ENCODE data around the gene NCOA1. TPM values are rescaled to one million over a fixed set of nuclear protein-coding genes. Genes with fewer than 3 reads are reported as not detected.

Gene NCOA1
- polyA plus RNA-seq, 1 of the 3 experiments (the other 2 are of a cell fraction), result 10.7 TPM

DNA sequence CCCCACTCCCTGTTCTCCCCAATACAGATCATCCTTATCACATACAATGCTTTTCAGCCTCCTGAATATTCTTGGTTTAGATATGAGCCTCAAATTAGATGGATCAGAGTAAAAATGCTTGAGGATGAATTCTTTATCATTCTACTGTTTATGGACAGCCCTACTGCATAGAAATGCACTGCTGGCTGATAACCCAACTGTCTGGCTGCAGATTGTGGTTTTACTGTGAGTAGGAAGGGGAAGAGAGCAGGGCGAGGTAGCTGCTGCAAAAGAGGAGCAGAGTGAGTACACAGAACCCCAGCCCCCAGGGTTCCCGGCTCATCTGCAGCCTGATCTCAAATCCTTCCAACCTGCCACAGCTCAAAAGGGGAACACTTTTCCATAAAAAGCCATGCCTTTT is 29.4 kb upstream of the NCOA1 start:
- Histone ChIP-seq H3K9me2 (no peaks in the 10 kb centered on the region), H3K4me1 (ENCODE audit: control insufficient read depth in 1 of 2, insufficient read depth in 2 of 2, low read depth in 1 of 2, low read length in 1 of 2) (peaks cover 0 to 2% of the 10 kb centered on the region in 2 experiments; a peak in 1 of 4 replicates), H3K9ac (no peak overlapping the region), H4K20me1 (ENCODE audit: insufficient read depth) (no peaks in the 10 kb centered on the region), H2AFZ (ENCODE audit: low read depth) (no peak overlapping the region), H3F3A (replicated peaks; ENCODE audit: insufficient read depth) (no peaks in the 10 kb centered on the region), H3K27me3 (ENCODE audit: insufficient read depth) (no peaks in the 10 kb centered on the region), H3K27ac (ENCODE audit: low read depth in 2 of 2, low read length in 1 of 2) (no peak overlapping the region), H3K36me3 (replicated peaks in 1 of 2; ENCODE audit: control insufficient read depth in 1 of 2, insufficient read depth in 2 of 2, low read length in 1 of 2) (no peaks in the 10 kb centered on the region), H3K9me3 (no peaks in the 10 kb centered on the region), H3K79me2 (ENCODE audit: insufficient read depth) (no peaks in the 10 kb centered on the region), H3K4me3 (ENCODE audit: low read depth in 2 of 2, low read length in 1 of 2) (no peak overlapping the region), H3K4me2 (no peak overlapping the region)
- TF ChIP-seq, protein P1, sequence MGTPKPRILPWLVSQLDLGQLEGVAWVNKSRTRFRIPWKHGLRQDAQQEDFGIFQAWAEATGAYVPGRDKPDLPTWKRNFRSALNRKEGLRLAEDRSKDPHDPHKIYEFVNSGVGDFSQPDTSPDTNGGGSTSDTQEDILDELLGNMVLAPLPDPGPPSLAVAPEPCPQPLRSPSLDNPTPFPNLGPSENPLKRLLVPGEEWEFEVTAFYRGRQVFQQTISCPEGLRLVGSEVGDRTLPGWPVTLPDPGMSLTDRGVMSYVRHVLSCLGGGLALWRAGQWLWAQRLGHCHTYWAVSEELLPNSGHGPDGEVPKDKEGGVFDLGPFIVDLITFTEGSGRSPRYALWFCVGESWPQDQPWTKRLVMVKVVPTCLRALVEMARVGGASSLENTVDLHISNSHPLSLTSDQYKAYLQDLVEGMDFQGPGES (IDR thresholded peaks at IDR 0.05; ENCODE audit: low read depth, low read length), result no peak
- TF ChIP-seq CHD2 (IDR thresholded peaks at IDR 0.05; ENCODE audit: low read length, partially characterized antibody), result no peak
- no peak for TF ChIP-seq TCF12 (IDR thresholded peaks at IDR 0.05)
- no peak for TF ChIP-seq ELF1 (IDR thresholded peaks at IDR 0.05)
- TF ChIP-seq, protein P2, sequence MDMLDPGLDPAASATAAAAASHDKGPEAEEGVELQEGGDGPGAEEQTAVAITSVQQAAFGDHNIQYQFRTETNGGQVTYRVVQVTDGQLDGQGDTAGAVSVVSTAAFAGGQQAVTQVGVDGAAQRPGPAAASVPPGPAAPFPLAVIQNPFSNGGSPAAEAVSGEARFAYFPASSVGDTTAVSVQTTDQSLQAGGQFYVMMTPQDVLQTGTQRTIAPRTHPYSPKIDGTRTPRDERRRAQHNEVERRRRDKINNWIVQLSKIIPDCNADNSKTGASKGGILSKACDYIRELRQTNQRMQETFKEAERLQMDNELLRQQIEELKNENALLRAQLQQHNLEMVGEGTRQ (IDR thresholded peaks at IDR 0.05; ENCODE audit: borderline replicate concordance, low read depth, low read length), result no peak
- WGBS (ENCODE audit: low lambda C conversion rate), result 73% methylated on average over 2 of the region's 2 CpGs
- CTCF ChIA-PET, result interaction anchor here (1.0 kb wide), 1 partner anchor 27 kb away, joined by 3 read pairs; no protein-coding TSS in a partner anchor
- DNase-seq, result no peak
- POLR2A ChIA-PET, result no interaction called here

DNA sequence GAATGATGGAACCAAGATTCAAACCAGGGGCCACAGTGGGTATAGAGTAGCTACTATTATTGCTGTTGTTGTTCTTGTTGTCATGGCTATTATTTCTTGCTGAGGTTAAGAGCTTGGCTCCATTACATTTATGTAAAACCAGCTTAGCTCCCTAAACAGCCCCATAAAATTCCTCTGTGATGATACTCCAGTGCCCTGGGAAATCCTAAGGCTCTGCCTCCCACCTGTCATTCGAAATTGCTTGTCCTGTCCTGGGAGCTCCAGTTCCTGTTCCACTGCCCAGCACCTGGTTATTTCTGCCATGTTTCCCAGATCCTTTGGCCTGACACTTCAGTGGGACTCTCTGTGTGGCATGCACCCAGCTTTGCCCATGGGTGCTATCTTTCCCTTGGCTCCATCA is 27.8 kb upstream of the NCOA1 start:
- H3K79me2 ChIP-seq (ENCODE audit: insufficient read depth), result no peaks in the 10 kb centered on the region
- no peaks in the 10 kb centered on the region for H4K20me1 ChIP-seq (ENCODE audit: insufficient read depth)
- no peak overlapping the region for H3K4me2 ChIP-seq
- 53% methylated on average over 1 of the region's 1 CpG for WGBS (ENCODE audit: low lambda C conversion rate)
- H2AFZ ChIP-seq (ENCODE audit: low read depth), result no peak overlapping the region
- H3K4me3 ChIP-seq (ENCODE audit: low read depth in 2 of 2, low read length in 1 of 2), result no peak overlapping the region
- no peaks in the 10 kb centered on the region for H3K36me3 ChIP-seq (replicated peaks in 1 of 2; ENCODE audit: control insufficient read depth in 1 of 2, insufficient read depth in 2 of 2, low read length in 1 of 2)
- CTCF ChIA-PET, result interaction anchor here (1.2 to 1.4 kb wide), 2 partner anchors 9 to 15 kb away, joined by 3 read pairs; no protein-coding TSS in a partner anchor
- POLR2A ChIA-PET, result no interaction called here
- no peak overlapping the region for H3K9ac ChIP-seq
- H3K9me3 ChIP-seq, result no peaks in the 10 kb centered on the region
- no peaks in the 10 kb centered on the region for H3K27me3 ChIP-seq (ENCODE audit: insufficient read depth)
- H3K27ac ChIP-seq (ENCODE audit: low read depth in 2 of 2, low read length in 1 of 2), result no peak overlapping the region
- no peak for DNase-seq
- no peaks in the 10 kb centered on the region for H3K9me2 ChIP-seq
- no peaks in the 10 kb centered on the region for H3F3A ChIP-seq (replicated peaks; ENCODE audit: insufficient read depth)
- H3K4me1 ChIP-seq (ENCODE audit: control insufficient read depth in 1 of 2, insufficient read depth in 2 of 2, low read depth in 1 of 2, low read length in 1 of 2), result peaks cover 0 to 2% of the 10 kb centered on the region in 2 experiments; a peak in 1 of 4 replicates
- TF ChIP-seq NFIC (IDR thresholded peaks at IDR 0.05; ENCODE audit: borderline replicate concordance), result no peak
- TF ChIP-seq, protein P3, sequence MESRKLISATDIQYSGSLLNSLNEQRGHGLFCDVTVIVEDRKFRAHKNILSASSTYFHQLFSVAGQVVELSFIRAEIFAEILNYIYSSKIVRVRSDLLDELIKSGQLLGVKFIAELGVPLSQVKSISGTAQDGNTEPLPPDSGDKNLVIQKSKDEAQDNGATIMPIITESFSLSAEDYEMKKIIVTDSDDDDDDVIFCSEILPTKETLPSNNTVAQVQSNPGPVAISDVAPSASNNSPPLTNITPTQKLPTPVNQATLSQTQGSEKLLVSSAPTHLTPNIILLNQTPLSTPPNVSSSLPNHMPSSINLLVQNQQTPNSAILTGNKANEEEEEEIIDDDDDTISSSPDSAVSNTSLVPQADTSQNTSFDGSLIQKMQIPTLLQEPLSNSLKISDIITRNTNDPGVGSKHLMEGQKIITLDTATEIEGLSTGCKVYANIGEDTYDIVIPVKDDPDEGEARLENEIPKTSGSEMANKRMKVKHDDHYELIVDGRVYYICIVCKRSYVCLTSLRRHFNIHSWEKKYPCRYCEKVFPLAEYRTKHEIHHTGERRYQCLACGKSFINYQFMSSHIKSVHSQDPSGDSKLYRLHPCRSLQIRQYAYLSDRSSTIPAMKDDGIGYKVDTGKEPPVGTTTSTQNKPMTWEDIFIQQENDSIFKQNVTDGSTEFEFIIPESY (IDR thresholded peaks at IDR 0.05; ENCODE audit: borderline replicate concordance, low read depth), result no peak
- no peak for TF ChIP-seq FOXM1 (IDR thresholded peaks at IDR 0.05; ENCODE audit: low read depth)
- TF ChIP-seq TEAD4 (IDR thresholded peaks at IDR 0.05; ENCODE audit: borderline replicate concordance, insufficient read depth), result no peak
- TF ChIP-seq SIN3A (IDR thresholded peaks at IDR 0.05; ENCODE audit: borderline replicate concordance, low read depth, low read length), result no peak
- TF ChIP-seq EZH2phosphoT487 (IDR thresholded peaks at IDR 0.05; ENCODE audit: borderline replicate concordance, low read depth), result no peak
- no peak for TF ChIP-seq JUND (IDR thresholded peaks at IDR 0.05)
- no peak for TF ChIP-seq RCOR1 (IDR thresholded peaks at IDR 0.05; ENCODE audit: low read length)
- TF ChIP-seq EP300 (IDR thresholded peaks at IDR 0.05; ENCODE audit: borderline replicate concordance in 1 of 2, low read depth in 1 of 2, low read length in 1 of 2), result no peak
- TF ChIP-seq YY1 (IDR thresholded peaks at IDR 0.05; ENCODE audit: low read depth), result no peak
- TF ChIP-seq, protein P4, sequence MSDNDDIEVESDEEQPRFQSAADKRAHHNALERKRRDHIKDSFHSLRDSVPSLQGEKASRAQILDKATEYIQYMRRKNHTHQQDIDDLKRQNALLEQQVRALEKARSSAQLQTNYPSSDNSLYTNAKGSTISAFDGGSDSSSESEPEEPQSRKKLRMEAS (IDR thresholded peaks at IDR 0.05; ENCODE audit: low read depth), result no peak
- no peak for TF ChIP-seq RXRA (IDR thresholded peaks at IDR 0.05; ENCODE audit: borderline replicate concordance, low read depth)
- no peak for TF ChIP-seq TCF12 (IDR thresholded peaks at IDR 0.05)
- TF ChIP-seq, protein P5, sequence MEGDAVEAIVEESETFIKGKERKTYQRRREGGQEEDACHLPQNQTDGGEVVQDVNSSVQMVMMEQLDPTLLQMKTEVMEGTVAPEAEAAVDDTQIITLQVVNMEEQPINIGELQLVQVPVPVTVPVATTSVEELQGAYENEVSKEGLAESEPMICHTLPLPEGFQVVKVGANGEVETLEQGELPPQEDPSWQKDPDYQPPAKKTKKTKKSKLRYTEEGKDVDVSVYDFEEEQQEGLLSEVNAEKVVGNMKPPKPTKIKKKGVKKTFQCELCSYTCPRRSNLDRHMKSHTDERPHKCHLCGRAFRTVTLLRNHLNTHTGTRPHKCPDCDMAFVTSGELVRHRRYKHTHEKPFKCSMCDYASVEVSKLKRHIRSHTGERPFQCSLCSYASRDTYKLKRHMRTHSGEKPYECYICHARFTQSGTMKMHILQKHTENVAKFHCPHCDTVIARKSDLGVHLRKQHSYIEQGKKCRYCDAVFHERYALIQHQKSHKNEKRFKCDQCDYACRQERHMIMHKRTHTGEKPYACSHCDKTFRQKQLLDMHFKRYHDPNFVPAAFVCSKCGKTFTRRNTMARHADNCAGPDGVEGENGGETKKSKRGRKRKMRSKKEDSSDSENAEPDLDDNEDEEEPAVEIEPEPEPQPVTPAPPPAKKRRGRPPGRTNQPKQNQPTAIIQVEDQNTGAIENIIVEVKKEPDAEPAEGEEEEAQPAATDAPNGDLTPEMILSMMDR (IDR thresholded peaks at IDR 0.05), result no peak
- TF ChIP-seq, protein P6, sequence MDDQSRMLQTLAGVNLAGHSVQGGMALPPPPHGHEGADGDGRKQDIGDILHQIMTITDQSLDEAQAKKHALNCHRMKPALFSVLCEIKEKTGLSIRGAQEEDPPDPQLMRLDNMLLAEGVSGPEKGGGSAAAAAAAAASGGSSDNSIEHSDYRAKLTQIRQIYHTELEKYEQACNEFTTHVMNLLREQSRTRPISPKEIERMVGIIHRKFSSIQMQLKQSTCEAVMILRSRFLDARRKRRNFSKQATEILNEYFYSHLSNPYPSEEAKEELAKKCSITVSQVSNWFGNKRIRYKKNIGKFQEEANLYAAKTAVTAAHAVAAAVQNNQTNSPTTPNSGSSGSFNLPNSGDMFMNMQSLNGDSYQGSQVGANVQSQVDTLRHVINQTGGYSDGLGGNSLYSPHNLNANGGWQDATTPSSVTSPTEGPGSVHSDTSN (IDR thresholded peaks at IDR 0.05), result no peak
- TF ChIP-seq, protein P1 (IDR thresholded peaks at IDR 0.05; ENCODE audit: low read depth, low read length), result no peak
- TF ChIP-seq SMC3 (IDR thresholded peaks at IDR 0.05; ENCODE audit: low read depth, low read length), result no peak
